A549 (cell line): ENCODE results near the gene PELI3. TPM values are rescaled to one million over a fixed set of nuclear protein-coding genes. Genes with fewer than 3 reads are reported as not detected.

ENCODE experiments used
- ATAC-seq, 2 experiments: fragments of 200-7000 bp in 1 of 2; fragments of >200 bp in 1 of 2; cut with Nextera tagmentation in 1 of 2; cut with Tn5 transposase in 1 of 2; 3 replicates each; pipeline versions ENCODE4 v1.8.0 to v1.9.1; 2018 to 2020; ENCODE audit warnings: mild to moderate bottlenecking in 1 of 2, moderate library complexity in 1 of 2
- CTCF ChIA-PET: fragments of 300-600 bp; sonication (Branson Sonifier 250); formaldehyde crosslinking; extraction: SDS; loops from one replicate; lab custom pipeline; 2021; ENCODE audit warnings: antibody characterized with exemption, inconsistent platforms; lab: Yijun Ruan, JAX
- POLR2A ChIA-PET: fragments of 350-600 bp; formaldehyde crosslinking; extraction: SDS; loops from one replicate; lab custom pipeline; 2021; ENCODE audit warnings: antibody characterized with exemption, inconsistent platforms; lab: Yijun Ruan, JAX
- DNase-seq, 2 experiments: peaks; one replicate each; pipeline versions ENCODE4 v3.0.0 to v3.0.0-alpha.2; 2011 to 2016; ENCODE audit warnings: low read depth in 1 of 2, low spot score in 1 of 2
- FAIRE-seq: peaks from 2 replicates; lab custom pipeline; 2011; peaks lifted over from hg19 to GRCh38; lab: Jason Lieb, UNC
- H3K27ac ChIP-seq, 2 experiments: fragments of >200 bp; sonication (Bioruptor Twin); formaldehyde crosslinking; 3 replicates each; pipeline ENCODE4 v1.5.1; 2016 to 2017
- H3K4me1 ChIP-seq: fragments of >200 bp; sonication (Bioruptor Twin); formaldehyde crosslinking; 3 replicates; pipeline ENCODE4 v1.6.1; 2016
- H3K4me2 ChIP-seq: fragments of >200 bp; sonication (Bioruptor Twin); formaldehyde crosslinking; 3 replicates; pipeline ENCODE4 v1.6.1; 2016
- H3K4me3 ChIP-seq: fragments of >200 bp; sonication (Bioruptor Twin); formaldehyde crosslinking; 3 replicates; pipeline ENCODE4 v1.5.1; 2016
- H3K9me3 ChIP-seq: fragments of >200 bp; sonication (Bioruptor Twin); formaldehyde crosslinking; 3 replicates; pipeline ENCODE4 v1.6.1; 2016
- BHLHE40 ChIP-seq: IDR thresholded peaks from 2 replicates; pipeline ENCODE4 v1.6.1; 2012; ENCODE audit warnings: low read depth, low read length, inconsistent platforms
- CTCF ChIP-seq: fragments of >200 bp; sonication (Bioruptor Twin); formaldehyde crosslinking; IDR thresholded peaks from 3 replicates; pipeline ENCODE4 v1.5.1; 2016
- EP300 ChIP-seq, 2 experiments: fragments of >200 bp; sonication (Bioruptor Twin); formaldehyde crosslinking; IDR thresholded peaks; 2 replicates in 1 of 2; 3 replicates in 1 of 2; pipeline ENCODE4 v1.6.1; 2016 to 2017
- HEYL ChIP-seq: fragments of 250-450 bp; sonication (Bioruptor Pico); IDR thresholded peaks from 2 replicates; pipeline ENCODE4 v1.8.0; 2021; ENCODE audit warnings: mild to moderate bottlenecking, moderate library complexity
- HMGXB4 ChIP-seq: fragments of 250-450 bp; sonication (Bioruptor Pico); IDR thresholded peaks from 2 replicates; pipeline ENCODE4 v1.5.0; 2021; ENCODE audit warnings: mild to moderate bottlenecking, moderate library complexity, borderline replicate concordance
- HOXA7 ChIP-seq: fragments of 250-450 bp; sonication (Bioruptor Pico); IDR thresholded peaks from 2 replicates; pipeline ENCODE4 v1.5.0; 2020; ENCODE audit warnings: mild to moderate bottlenecking, moderate library complexity
- JUN ChIP-seq, 2 experiments: fragments of >200 bp; sonication (Bioruptor Twin); formaldehyde crosslinking; IDR thresholded peaks; 2 replicates in 1 of 2; 3 replicates in 1 of 2; pipeline ENCODE4 v1.6.1; 2016 to 2017
- PHF8 ChIP-seq: fragments of 200-600 bp; sonication (generic); IDR thresholded peaks from 2 replicates; pipeline ENCODE4 v1.6.1; 2016; ENCODE audit warnings: low read depth, mild to moderate bottlenecking, antibody characterized with exemption, moderate library complexity, borderline replicate concordance
- POLR2A ChIP-seq: IDR thresholded peaks from 2 replicates; pipeline ENCODE4 v1.6.1; 2012; ENCODE audit warnings: mild to moderate bottlenecking, low read length
- POLR2AphosphoS2 ChIP-seq: conservative IDR thresholded peaks from 2 replicates; pipeline ENCODE4 v1.6.1; 2012; ENCODE audit warnings: low read length, improper control_type of control experiment, inconsistent platforms
- RAD21 ChIP-seq, 2 experiments: fragments of >200 bp in 1 of 2; sonication (Bioruptor Twin) in 1 of 2; formaldehyde crosslinking in 1 of 2; IDR thresholded peaks in 1 of 2; conservative IDR thresholded peaks in 1 of 2; 2 replicates in 1 of 2; 3 replicates in 1 of 2; pipeline ENCODE4 v1.6.1; 2012 to 2018; ENCODE audit warnings: inconsistent platforms in 1 of 2
- ZFP36 ChIP-seq: fragments of 450-650 bp; IDR thresholded peaks from 2 replicates; pipeline ENCODE4 v1.6.1; 2014; ENCODE audit warnings: borderline replicate concordance; ENCODE audit not compliant: partially characterized antibody
- WGBS: methylation state at CpG from one replicate; pipeline ENCODE4 v1.1.6; 2017; ENCODE audit errors: missing lambda C conversion rate; 5-methylcytosine and 5-hydroxymethylcytosine counted together
- polyA plus RNA-seq, 4 experiments: library from polyadenylated mRNA; depleted of rRNA in 3 of 4; stranded (reverse); fragments of >200 nt; fragmentation: RNase III in 1 of 4; extraction: RNeasy Plus Mini Kit Qiagen cat#74134 plus additional on column Dnase treatment in 1 of 4; gene quantifications; 2 replicates in 3 of 4; 3 replicates in 1 of 4; pipeline ENCODE4 v1.2.3, GENCODE V29; 2011 to 2017

PELI3 gene
- polyA plus RNA-seq, 2 of the 4 experiments (the other 2 are of a cell fraction): 2.3 to 5.7 TPM

GRCh38 chr11:66465373-66466224 is 1.1 kb upstream of the PELI3 start:
- CTCF ChIA-PET: interaction anchor here (0.7 to 2.9 kb wide), 10 partner anchors 13 to 58 kb away, joined by 3 to 14 read pairs (median 4); partner anchors contain the start of genes DPP3 and MRPL11
- TF ChIP-seq ZFP36 (peak; percentile 76), JUN (IDR thresholded peaks at IDR 0.05) (no peak), BHLHE40 (no peak), HMGXB4 (CRISPR knock-in tag) (no peak)
- TF ChIP-seq, all 56 proteins: peak for 1

GRCh38 chr11:66467034-66467659 is 442 bp downstream of the PELI3 start:
- peak overlapping the region; percentile 93 for H3K4me2 ChIP-seq
- peak overlapping the region; percentile 76 to 95 for H3K27ac ChIP-seq
- H3K4me1 ChIP-seq: peaks cover 10% of the 10 kb centered on the region
- peak; percentile 67 to 77 for ATAC-seq
- ChIA-PET POLR2A (interaction anchor here (0.8 to 3.9 kb wide), 8 partner anchors 9 to 171 kb away, joined by 3 to 47 read pairs (median 7); partner anchors contain the start of genes CCDC87, CCS, DPP3 and MRPL11), CTCF (interaction anchor here (0.7 to 4.8 kb wide), 8 partner anchors 12 to 60 kb away, joined by 3 to 37 read pairs (median 4); partner anchors contain the start of genes DPP3, MRPL11 and NPAS4)
- 14% methylated on average over 18 of the region's 72 CpGs for WGBS
- no peaks in the 10 kb centered on the region; the same call in 1 of the 3 replicates for H3K9me3 ChIP-seq
- TF ChIP-seq POLR2AphosphoS2 (no peak), EP300 (IDR thresholded peaks at IDR 0.05) (no peak), POLR2A (peak; percentile 6; the same call in 1 of the 2 replicates), HEYL (CRISPR knock-in tag) (no peak), PHF8 (0 out of 2 replicates have a peak, but pooled peaks have one; percentile 22), CTCF (0 out of 3 replicates have a peak, but pooled peaks have one; percentile 9)
- DNase-seq: peak; percentile 30 to 73
- no peak for FAIRE-seq
- peak overlapping the region; percentile 72 for H3K4me3 ChIP-seq

More at GRCh38 chr11:66465373-66466224, 1.1 kb upstream of the PELI3 start:
- H3K4me1 ChIP-seq: peaks cover 10% of the 10 kb centered on the region
- peaks cover 5% of the 10 kb centered on the region for H3K9me3 ChIP-seq
- H3K4me3 ChIP-seq: peak overlapping the region; percentile 72
- peak overlapping the region; percentile 76 to 95; a peak in 5 of 6 replicates for H3K27ac ChIP-seq
- H3K4me2 ChIP-seq: peak overlapping the region; percentile 93
- DNase-seq (no peak), FAIRE-seq (no peak), ATAC-seq (no peak)
- POLR2A ChIA-PET: interaction anchor here (1.0 to 3.9 kb wide), 4 partner anchors 14 to 80 kb away, joined by 3 to 47 read pairs (median 12); partner anchors contain the start of genes DPP3, MRPL11 and ZDHHC24
- 83% methylated on average over 19 of the region's 19 CpGs for WGBS

GRCh38 chr11:66467756-66468155 is 1.1 kb downstream of the PELI3 start:
- TF ChIP-seq CTCF: no peak
- TF ChIP-seq HMGXB4 (CRISPR knock-in tag): no peak
- no peak for TF ChIP-seq BHLHE40
- TF ChIP-seq RAD21 (conservative IDR thresholded peaks at IDR 0.05 in 1 of 2, IDR thresholded peaks at IDR 0.05 in 1 of 2): no peak
- TF ChIP-seq HOXA7: no peak
- ChIA-PET CTCF (interaction anchor here (0.5 to 4.8 kb wide), 9 partner anchors 10 to 67 kb away, joined by 3 to 37 read pairs (median 4); partner anchors contain the start of genes DPP3, MRPL11 and NPAS4), POLR2A (interaction anchor here (3.9 kb wide), 1 partner anchor 12 kb away, joined by 47 read pairs; the partner anchor contains the start of gene DPP3)
- WGBS: 80% methylated on average over 6 of the region's 6 CpGs
- Histone ChIP-seq H3K4me1 (peaks cover 10% of the 10 kb centered on the region), H3K27ac (peak overlapping the region in 1 of 2 experiments; percentile 95; a peak in 3 of 6 replicates), H3K4me3 (peak overlapping the region; percentile 72; the same call in 2 of the 3 replicates), H3K4me2 (peak overlapping the region; percentile 93), H3K9me3 (no peaks in the 10 kb centered on the region; the same call in 1 of the 3 replicates)
- no peak for DNase-seq
- peak in 1 of 2 experiments; percentile 12; a peak in 2 of 6 replicates for ATAC-seq
- no peak for FAIRE-seq
